ENCODE data around the gene IBSP. TPM values are rescaled to one million over a fixed set of nuclear protein-coding genes. Genes with fewer than 3 reads are reported as not detected.
A peak's percentile ranks its signal among the peaks of the same experiment; 100 is the strongest.

The IBSP gene
- total RNA-seq, 2 experiments from 2014 or later: not detected

GRCh38 chr4:87839592-87839946, 40.2 kb downstream of the IBSP start:
- Histone ChIP-seq H3K4me3 (ENCODE audit: low read length) (no peak overlapping the region), H3K27me3 (ENCODE audit: control insufficient read depth in 1 of 2, insufficient read depth in 2 of 2, low read length in 2 of 2) (peaks cover 0 to 4% of the 10 kb centered on the region in 2 experiments), H3K36me3 (ENCODE audit: insufficient read depth, low read length) (no peaks in the 10 kb centered on the region), H3K27ac (ENCODE audit: low read depth in 1 of 2, low read length in 2 of 2) (no peak overlapping the region), H3K4me1 (ENCODE audit: insufficient read depth, low read length) (no peaks in the 10 kb centered on the region), H3K9me3 (ENCODE audit: control insufficient read depth in 1 of 2, insufficient read depth in 1 of 2, low read length in 2 of 2) (no peaks in the 10 kb centered on the region)
- POLR2A ChIA-PET: no interaction called here
- Mint-ChIP-seq H3K36me3 (ENCODE audit: low read depth) (no peaks in the 10 kb centered on the region), H3K27ac (no peak overlapping the region), H3K4me3 (no peak overlapping the region), H3K4me1 (ENCODE audit: low read depth) (no peaks in the 10 kb centered on the region), H3K9me3 (no peaks in the 10 kb centered on the region), H3K27me3 (peaks cover 35% of the 10 kb centered on the region)
- CTCF ChIA-PET: no interaction called here
- intact Hi-C loops (cut with DNase I, micrococcal nuclease): no loop called here
- TF ChIP-seq CTCF (IDR thresholded peaks at IDR 0.05): peak; percentile 23
- no peak for ATAC-seq (ENCODE audit: poor library complexity)
- no peak for DNase-seq

- no peak for TF ChIP-seq CTCF (IDR thresholded peaks at IDR 0.05)
- ChIA-PET CTCF (no interaction called here), POLR2A (no interaction called here)
- H3K9me3 ChIP-seq (ENCODE audit: control insufficient read depth in 1 of 2, insufficient read depth in 1 of 2, low read length in 2 of 2): no peaks in the 10 kb centered on the region
- Mint-ChIP-seq H3K4me3 (no peak overlapping the region), H3K36me3 (ENCODE audit: low read depth) (no peaks in the 10 kb centered on the region), H3K27me3 (peaks cover 34% of the 10 kb centered on the region), H3K27ac (no peak overlapping the region), H3K4me1 (ENCODE audit: low read depth) (no peaks in the 10 kb centered on the region), H3K9me3 (no peaks in the 10 kb centered on the region)
- H3K27me3 ChIP-seq (ENCODE audit: control insufficient read depth in 1 of 2, insufficient read depth in 2 of 2, low read length in 2 of 2): peaks cover 0 to 4% of the 10 kb centered on the region in 2 experiments
- H3K27ac ChIP-seq (ENCODE audit: low read depth in 1 of 2, low read length in 2 of 2): no peak overlapping the region
- DNase-seq (no peak), ATAC-seq (ENCODE audit: poor library complexity) (no peak)
- H3K36me3 ChIP-seq (ENCODE audit: insufficient read depth, low read length): no peaks in the 10 kb centered on the region
- no peaks in the 10 kb centered on the region for H3K4me1 ChIP-seq (ENCODE audit: insufficient read depth, low read length)
- intact Hi-C loops (cut with DNase I, micrococcal nuclease): no loop called here
- no peak overlapping the region for H3K4me3 ChIP-seq (ENCODE audit: low read length)
Measured at GRCh38 chr4:87840149-87840548, 40.8 kb downstream of the IBSP start.

GRCh38 chr4:87843936-87844335, 44.6 kb downstream of the IBSP start:
- peaks cover 10% of the 10 kb centered on the region for H3K4me1 Mint-ChIP-seq (ENCODE audit: low read depth)
- H3K27me3 Mint-ChIP-seq: peaks cover 44% of the 10 kb centered on the region
- intact Hi-C loops (cut with DNase I, micrococcal nuclease): no loop called here
- no peaks in the 10 kb centered on the region for H3K9me3 ChIP-seq (ENCODE audit: control insufficient read depth in 1 of 2, insufficient read depth in 1 of 2, low read length in 2 of 2)
- H3K36me3 ChIP-seq (ENCODE audit: insufficient read depth, low read length): no peaks in the 10 kb centered on the region
- ATAC-seq (ENCODE audit: poor library complexity) (no peak), DNase-seq (peak in 2 of 14 experiments; percentile 53 to 64)
- no peak overlapping the region for H3K4me3 Mint-ChIP-seq
- H3K4me3 ChIP-seq (ENCODE audit: low read length): no peak overlapping the region
- no peaks in the 10 kb centered on the region for H3K9me3 Mint-ChIP-seq
- ChIA-PET CTCF (no interaction called here), POLR2A (interaction anchor here (0.7 kb wide), 1 partner anchor 29 kb away, joined by 3 read pairs; no protein-coding TSS in a partner anchor)
- no peak overlapping the region for H3K27ac Mint-ChIP-seq
- no peak overlapping the region for H3K27ac ChIP-seq (ENCODE audit: low read depth in 1 of 2, low read length in 2 of 2)
- peaks cover 4 to 11% of the 10 kb centered on the region in 2 experiments for H3K27me3 ChIP-seq (ENCODE audit: control insufficient read depth in 1 of 2, insufficient read depth in 2 of 2, low read length in 2 of 2)
- H3K36me3 Mint-ChIP-seq (ENCODE audit: low read depth): no peaks in the 10 kb centered on the region
- no peaks in the 10 kb centered on the region for H3K4me1 ChIP-seq (ENCODE audit: insufficient read depth, low read length)
- TF ChIP-seq CTCF (IDR thresholded peaks at IDR 0.05): no peak

All from CD4-positive, alpha-beta T cell (primary cell).